Stomach (tissue), 9 donors: ENCODE results near the gene PRCP. TPM values are rescaled to one million over a fixed set of nuclear protein-coding genes. Genes with fewer than 3 reads are reported as not detected.

Source experiments
- DNase-seq, 2 donors: peaks; one replicate each; pipeline versions ENCODE4 v3.0.0 to v3.0.0-alpha.2; 2013 to 2019
- H3K27ac ChIP-seq, 5 donors: fragments of 200-600 bp in 4 of 5; sonication (generic) in 4 of 5; one replicate each; pipeline ENCODE4 v1.5.1; 2013 to 2019; ENCODE audit warnings: mild to moderate bottlenecking in 1 of 5, moderate library complexity in 1 of 5
- H3K27me3 ChIP-seq, 3 donors: fragments of 200-600 bp; sonication (generic); one replicate each; pipeline ENCODE4 v1.5.1; 2017 to 2019; ENCODE audit warnings: mixed run types in 1 of 3
- H3K36me3 ChIP-seq, 4 donors: fragments of 200-600 bp; sonication (generic); 1 replicate in 3 of 4; 2 replicates in 1 of 4; pipeline ENCODE4 v1.5.1; 2016 to 2019
- H3K4me1 ChIP-seq, 4 donors: fragments of 200-600 bp; sonication (generic); one replicate each; pipeline ENCODE4 v1.5.1; 2016 to 2019
- H3K4me3 ChIP-seq, 4 donors: fragments of 200-600 bp; sonication (generic) in 3 of 4; one replicate each; pipeline ENCODE4 v1.5.1; 2016 to 2019; ENCODE audit warnings: mild to moderate bottlenecking in 1 of 4
- H3K9me3 ChIP-seq, 4 donors: fragments of 200-600 bp; sonication (generic); one replicate each; pipeline ENCODE4 v1.5.1; 2016 to 2019
- EP300 ChIP-seq: sonication (generic); formaldehyde crosslinking; IDR thresholded peaks from one replicate; pipeline ENCODE4 v1.6.1; 2017; ENCODE audit warnings: antibody characterized with exemption
- POLR2A ChIP-seq, 4 donors: fragments of 450-650 bp; IDR thresholded peaks; one replicate each; pipeline ENCODE4 v1.6.1; 2016; ENCODE audit warnings: antibody characterized with exemption in 4 of 4, control low read depth in 2 of 4, mild to moderate bottlenecking in 1 of 4, moderate library complexity in 1 of 4
- POLR2AphosphoS5 ChIP-seq, 3 donors: sonication (generic); formaldehyde crosslinking; IDR thresholded peaks; one replicate each; pipeline ENCODE4 v1.6.1; 2016; ENCODE audit warnings: antibody characterized with exemption in 3 of 3
- WGBS, 5 donors: extraction: QIAGEN DNeasy Blood & Tissue Kit in 3 of 5; methylation state at CpG; one replicate each; pipeline versions ENCODE4 v1.1.5 to v1.1.7; 2013 to 2018; 5-methylcytosine and 5-hydroxymethylcytosine counted together
- intact Hi-C: fragments of 100-400 bp; cut with DNase I; formaldehyde crosslinking; loops from one replicate; pipeline ENCODE4 v1.15.1; 2023; ENCODE audit warnings: low total_unique reads
- polyA plus RNA-seq, 3 donors: library from polyadenylated mRNA; stranded (reverse); fragments of 200-250 nt; gene quantifications; one replicate each; pipeline ENCODE4 v1.2.3, GENCODE V29; 2013
- total RNA-seq, 5 donors: library from RNA; depleted of rRNA; stranded (reverse); fragments of >200 nt; gene quantifications; one replicate each; pipeline versions ENCODE4 v1.1.0 to v1.2.3, GENCODE V29; 2014 to 2016
- TF ChIP-seq, protein P1 (sequence below), 7 experiments: fragments of 450-650 bp in 4 of 7; fragments of 200-600 bp in 3 of 7; sonication (generic) in 3 of 7; IDR thresholded peaks; one replicate each; pipeline ENCODE4 v1.5.1; 2016 to 2019; ENCODE audit warnings: antibody characterized with exemption in 7 of 7, control low read depth in 2 of 7, mild to moderate bottlenecking in 1 of 7
- donor health status: healthy with polysubstance abuse.
- donor health status: Bipolar disorder and iron deficiency.
- donor health status: healthy.

The PRCP gene
- total and polyA plus RNA-seq, 8 donors, result 6.4 to 70.1 (median 29.7) TPM

DNA sequence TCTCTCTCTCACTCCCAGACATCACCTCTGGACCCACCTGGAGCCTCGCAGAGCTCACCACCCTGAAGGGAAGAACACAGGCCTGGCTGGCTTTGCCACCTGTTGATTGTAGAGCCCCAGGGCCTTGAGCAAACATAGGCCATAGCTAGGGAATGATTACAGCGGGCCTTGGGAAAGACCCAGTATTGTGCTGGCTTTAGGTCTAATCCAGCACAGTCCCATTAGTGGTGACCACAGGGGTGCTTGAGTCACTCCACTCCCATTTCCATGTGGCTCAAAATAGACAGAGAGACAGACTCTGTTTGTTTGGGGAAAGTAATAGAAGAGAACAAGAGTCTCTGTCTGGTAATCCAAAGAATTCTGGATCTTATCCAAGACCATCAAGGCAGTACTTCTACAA, 123.9 kb downstream of the PRCP start:
- H3K36me3 ChIP-seq, result no peaks in the 10 kb centered on the region
- WGBS, 5 donors, result 56 to 84% (median 73%) methylated on average over 2 of the region's 2 CpGs
- no peaks in the 10 kb centered on the region for H3K4me1 ChIP-seq
- no peaks in the 10 kb centered on the region for H3K27me3 ChIP-seq
- no peak for DNase-seq
- no peak overlapping the region for H3K4me3 ChIP-seq
- no peak overlapping the region for H3K27ac ChIP-seq
- intact Hi-C loops, result no loop called here
- H3K9me3 ChIP-seq, result peaks cover 0 to 26% (median 16%) of the 10 kb centered on the region in 4 donors
- TF ChIP-seq, protein P1, sequence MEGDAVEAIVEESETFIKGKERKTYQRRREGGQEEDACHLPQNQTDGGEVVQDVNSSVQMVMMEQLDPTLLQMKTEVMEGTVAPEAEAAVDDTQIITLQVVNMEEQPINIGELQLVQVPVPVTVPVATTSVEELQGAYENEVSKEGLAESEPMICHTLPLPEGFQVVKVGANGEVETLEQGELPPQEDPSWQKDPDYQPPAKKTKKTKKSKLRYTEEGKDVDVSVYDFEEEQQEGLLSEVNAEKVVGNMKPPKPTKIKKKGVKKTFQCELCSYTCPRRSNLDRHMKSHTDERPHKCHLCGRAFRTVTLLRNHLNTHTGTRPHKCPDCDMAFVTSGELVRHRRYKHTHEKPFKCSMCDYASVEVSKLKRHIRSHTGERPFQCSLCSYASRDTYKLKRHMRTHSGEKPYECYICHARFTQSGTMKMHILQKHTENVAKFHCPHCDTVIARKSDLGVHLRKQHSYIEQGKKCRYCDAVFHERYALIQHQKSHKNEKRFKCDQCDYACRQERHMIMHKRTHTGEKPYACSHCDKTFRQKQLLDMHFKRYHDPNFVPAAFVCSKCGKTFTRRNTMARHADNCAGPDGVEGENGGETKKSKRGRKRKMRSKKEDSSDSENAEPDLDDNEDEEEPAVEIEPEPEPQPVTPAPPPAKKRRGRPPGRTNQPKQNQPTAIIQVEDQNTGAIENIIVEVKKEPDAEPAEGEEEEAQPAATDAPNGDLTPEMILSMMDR (IDR thresholded peaks at IDR 0.05), result no peak
- TF ChIP-seq EP300, result no peak
- no peak for TF ChIP-seq POLR2AphosphoS5 (IDR thresholded peaks at IDR 0.05)
- TF ChIP-seq POLR2A (IDR thresholded peaks at IDR 0.05), result no peak

DNA sequence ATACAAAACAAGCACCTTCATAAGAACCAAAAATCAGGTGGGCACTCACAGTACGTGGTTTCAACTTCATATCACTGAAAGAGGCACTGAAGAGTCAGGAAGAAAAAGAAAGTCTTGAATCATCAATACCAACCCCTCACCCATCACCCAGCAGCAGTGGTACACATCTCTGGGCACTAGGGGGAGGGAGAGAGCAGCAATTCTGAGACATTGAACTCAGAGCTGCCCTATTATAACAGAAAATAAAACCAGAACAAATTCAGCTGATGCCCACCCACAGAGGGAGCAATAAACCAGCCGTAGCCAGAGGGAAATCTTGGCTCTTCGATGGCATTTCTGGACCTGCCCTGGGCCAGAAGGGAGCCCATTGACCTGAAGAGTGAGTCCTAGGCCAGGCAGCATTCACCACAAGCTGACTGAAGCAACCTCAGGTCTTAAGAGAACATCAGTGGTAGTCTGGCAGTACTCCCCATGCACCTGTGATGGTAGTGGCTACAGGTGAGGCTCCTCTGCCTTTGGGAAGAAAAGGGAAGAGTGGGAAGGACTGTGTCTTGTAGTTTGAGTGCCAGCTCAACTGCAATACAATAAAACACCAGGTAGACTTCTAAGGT, 124.4 kb downstream of the PRCP start:
- TF ChIP-seq POLR2A (IDR thresholded peaks at IDR 0.05) (no peak), EP300 (no peak), POLR2AphosphoS5 (IDR thresholded peaks at IDR 0.05) (no peak)
- TF ChIP-seq, protein P1 (IDR thresholded peaks at IDR 0.05), result peak in 3 of 7 experiments; percentile 12 to 36 (median 18)
- H3K9me3 ChIP-seq, result peaks cover 0 to 26% (median 16%) of the 10 kb centered on the region in 4 donors
- no peaks in the 10 kb centered on the region for H3K36me3 ChIP-seq
- DNase-seq, result peak in 1 of 2 donors; percentile 23
- no peak overlapping the region for H3K27ac ChIP-seq
- no peak overlapping the region for H3K4me3 ChIP-seq
- intact Hi-C loops, result no loop called here
- no peaks in the 10 kb centered on the region for H3K27me3 ChIP-seq
- WGBS, 5 donors, result 35 to 48% (median 40%) methylated on average over 3 of the region's 3 CpGs
- H3K4me1 ChIP-seq, result no peaks in the 10 kb centered on the region

DNA sequence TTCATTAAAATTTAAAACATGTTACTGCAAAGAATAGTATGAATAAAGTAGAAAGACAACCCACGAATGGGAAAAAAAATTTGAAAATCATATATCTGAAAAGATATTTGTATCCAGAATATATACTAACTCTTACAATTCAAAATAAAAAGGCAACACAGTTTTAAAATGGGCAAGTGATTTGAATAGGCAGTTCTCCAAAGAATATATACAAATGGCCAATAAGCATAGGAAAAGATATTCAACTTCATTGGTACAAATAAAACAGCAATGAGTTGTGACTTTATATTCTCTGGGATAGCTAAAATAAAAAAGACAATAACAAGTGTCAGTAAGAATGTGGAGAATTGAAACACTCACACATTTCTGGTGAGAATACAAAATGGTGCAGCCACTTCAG, 125.0 kb downstream of the PRCP start:
- intact Hi-C loops, result no loop called here
- TF ChIP-seq EP300 (no peak), POLR2AphosphoS5 (IDR thresholded peaks at IDR 0.05) (no peak), POLR2A (IDR thresholded peaks at IDR 0.05) (no peak)
- TF ChIP-seq, protein P1 (IDR thresholded peaks at IDR 0.05), result no peak
- Histone ChIP-seq H3K9me3 (peaks cover 0 to 26% (median 16%) of the 10 kb centered on the region in 4 donors), H3K4me1 (no peaks in the 10 kb centered on the region), H3K27ac (no peak overlapping the region), H3K36me3 (no peaks in the 10 kb centered on the region), H3K4me3 (no peak overlapping the region), H3K27me3 (no peaks in the 10 kb centered on the region)
- 52 to 90% (median 73%) methylated on average over 1 of the region's 1 CpG for WGBS, 5 donors
- DNase-seq, result no peak

Other genes with a start within 250 kb of the PRCP start
- 1 to 10 TPM in 2 of 5 donors, not detected in 3; 1.7 to 2.6 TPM for gene FAM181B, start 166.6 kb downstream of the PRCP start, total RNA-seq
- gene FAM181B, start 166.6 kb downstream of the PRCP start, polyA plus RNA-seq, result under 1 TPM in 2 of 3 donors, not detected in 1; 0.31 to 0.43 TPM
- gene DDIAS, start 1.3 kb upstream of the PRCP start, total RNA-seq, result 1 to 10 TPM in 2 of 5 donors, not detected in 3; 1.6 to 2.6 TPM
- 1 to 10 TPM in 2 of 3 donors, under 1 TPM in 1; 0.31 to 1.6 (median 1.0) TPM for gene DDIAS, start 1.3 kb upstream of the PRCP start, polyA plus RNA-seq
- gene RAB30, start 171.5 kb upstream of the PRCP start, total RNA-seq, result 10 to 100 TPM in 1 of 5 donors, 1 to 10 TPM in 3, under 1 TPM in 1; 0.29 to 14.0 (median 3.9) TPM
- gene RAB30, start 171.5 kb upstream of the PRCP start, polyA plus RNA-seq, result 1 to 10 TPM; 1.5 to 5.3 (median 2.2) TPM